Measurements from ENCODE around the gene UXS1.

UXS1 gene

GRCh38 chr2:106044859-106045258 lies 149.2 kb downstream of the UXS1 start:
- no peak for DNase-seq
- ATAC-seq = no peak

- DNase-seq (no peak), ATAC-seq (no peak)
Measured at GRCh38 chr2:106044021-106044420, 150.1 kb downstream of the UXS1 start.

All from stimulated activated naive CD8-positive, alpha-beta T cell treated with anti-CD3 and anti-CD28 coated beads, Interleukin-15, Interleukin-2, amounts not matched to agents 100 U/mL and 50 U/mL, for 24 hours (primary cell).